ENCODE measurements around the gene SLC17A7.

SLC17A7 gene

GRCh38 chr19:49400029-49400428 is 41.3 kb downstream of the SLC17A7 start:
- Histone ChIP-seq H3K9ac (ENCODE audit: low read depth, low read length) (no peak overlapping the region), H3K27me3 (ENCODE audit: insufficient read depth, low read length) (no peaks in the 10 kb centered on the region), H3K27ac (ENCODE audit: low read depth, low read length) (no peak overlapping the region), H3K4me1 (ENCODE audit: insufficient read depth, low read length) (peaks cover 19% of the 10 kb centered on the region), H3K9me3 (ENCODE audit: insufficient read depth, low read depth, low read length) (no peaks in the 10 kb centered on the region), H3K36me3 (ENCODE audit: insufficient read depth, low read length) (no peaks in the 10 kb centered on the region), H3K4me3 (ENCODE audit: low read length) (no peak overlapping the region)
- WGBS, result 93% methylated on average over 5 of the region's 6 CpGs

- Histone ChIP-seq H3K9ac (ENCODE audit: low read depth, low read length) (no peak overlapping the region), H3K4me1 (ENCODE audit: insufficient read depth, low read length) (peaks cover 11% of the 10 kb centered on the region), H3K9me3 (ENCODE audit: insufficient read depth, low read depth, low read length) (no peaks in the 10 kb centered on the region), H3K27ac (ENCODE audit: low read depth, low read length) (no peak overlapping the region), H3K36me3 (ENCODE audit: insufficient read depth, low read length) (no peaks in the 10 kb centered on the region), H3K27me3 (ENCODE audit: insufficient read depth, low read length) (no peaks in the 10 kb centered on the region), H3K4me3 (ENCODE audit: low read length) (no peak overlapping the region)
- WGBS, result 98% methylated on average over 5 of the region's 6 CpGs
Observed at GRCh38 chr19:49398931-49399330, 42.4 kb downstream of the SLC17A7 start.

GRCh38 chr19:49398001-49398615 is 43.2 kb downstream of the SLC17A7 start:
- no peak overlapping the region for H3K9ac ChIP-seq (ENCODE audit: low read depth, low read length)
- 0 out of 2 replicates have a peak, but pooled peaks cover 4% of the 10 kb centered on the region for H3K4me1 ChIP-seq (ENCODE audit: insufficient read depth, low read length)
- H3K27me3 ChIP-seq (ENCODE audit: insufficient read depth, low read length), result no peaks in the 10 kb centered on the region

GRCh38 chr19:49396738-49397505 is 44.4 kb downstream of the SLC17A7 start:
- H3K9ac ChIP-seq (ENCODE audit: low read depth, low read length), result no peak overlapping the region
- 94% methylated on average over 8 of the region's 8 CpGs for WGBS
- no peak overlapping the region for H3K27ac ChIP-seq (ENCODE audit: low read depth, low read length)
- no peaks in the 10 kb centered on the region for H3K36me3 ChIP-seq (ENCODE audit: insufficient read depth, low read length)
- no peaks in the 10 kb centered on the region for H3K9me3 ChIP-seq (ENCODE audit: insufficient read depth, low read depth, low read length)
- no peaks in the 10 kb centered on the region for H3K27me3 ChIP-seq (ENCODE audit: insufficient read depth, low read length)
- H3K4me3 ChIP-seq (ENCODE audit: low read length), result no peak overlapping the region
- 0 out of 2 replicates have a peak, but pooled peaks cover 4% of the 10 kb centered on the region for H3K4me1 ChIP-seq (ENCODE audit: insufficient read depth, low read length)

More at GRCh38 chr19:49398001-49398615, 43.2 kb downstream of the SLC17A7 start:
- Histone ChIP-seq H3K4me3 (ENCODE audit: low read length) (no peak overlapping the region), H3K9me3 (ENCODE audit: insufficient read depth, low read depth, low read length) (no peaks in the 10 kb centered on the region), H3K36me3 (ENCODE audit: insufficient read depth, low read length) (no peaks in the 10 kb centered on the region), H3K27ac (ENCODE audit: low read depth, low read length) (no peak overlapping the region)
- 56% methylated on average over 11 of the region's 11 CpGs for WGBS

GRCh38 chr19:49395581-49396407 is 45.5 kb downstream of the SLC17A7 start:
- Histone ChIP-seq H3K27me3 (ENCODE audit: insufficient read depth, low read length) (no peaks in the 10 kb centered on the region), H3K4me3 (ENCODE audit: low read length) (no peak overlapping the region), H3K27ac (ENCODE audit: low read depth, low read length) (no peak overlapping the region), H3K9me3 (ENCODE audit: insufficient read depth, low read depth, low read length) (no peaks in the 10 kb centered on the region), H3K9ac (ENCODE audit: low read depth, low read length) (no peak overlapping the region), H3K36me3 (ENCODE audit: insufficient read depth, low read length) (no peaks in the 10 kb centered on the region), H3K4me1 (ENCODE audit: insufficient read depth, low read length) (0 out of 2 replicates have a peak, but pooled peaks cover 4% of the 10 kb centered on the region)
- WGBS, result 76% methylated on average over 15 of the region's 15 CpGs

GRCh38 chr19:49393881-49394280 is 47.4 kb downstream of the SLC17A7 start:
- Histone ChIP-seq H3K4me1 (ENCODE audit: insufficient read depth, low read length) (0 out of 2 replicates have a peak, but pooled peaks cover 4% of the 10 kb centered on the region), H3K36me3 (ENCODE audit: insufficient read depth, low read length) (no peaks in the 10 kb centered on the region), H3K27ac (ENCODE audit: low read depth, low read length) (no peak overlapping the region), H3K9me3 (ENCODE audit: insufficient read depth, low read depth, low read length) (no peaks in the 10 kb centered on the region), H3K4me3 (ENCODE audit: low read length) (no peak overlapping the region), H3K27me3 (ENCODE audit: insufficient read depth, low read length) (no peaks in the 10 kb centered on the region), H3K9ac (ENCODE audit: low read depth, low read length) (no peak overlapping the region)
- WGBS, result 90% methylated on average over 4 of the region's 5 CpGs

- 42% methylated on average over 14 of the region's 14 CpGs for WGBS
- Histone ChIP-seq H3K4me3 (ENCODE audit: low read length) (no peak overlapping the region), H3K4me1 (ENCODE audit: insufficient read depth, low read length) (no peaks in the 10 kb centered on the region), H3K9ac (ENCODE audit: low read depth, low read length) (no peak overlapping the region), H3K9me3 (ENCODE audit: insufficient read depth, low read depth, low read length) (no peaks in the 10 kb centered on the region), H3K36me3 (ENCODE audit: insufficient read depth, low read length) (no peaks in the 10 kb centered on the region), H3K27me3 (ENCODE audit: insufficient read depth, low read length) (no peaks in the 10 kb centered on the region), H3K27ac (ENCODE audit: low read depth, low read length) (no peak overlapping the region)
Observed at GRCh38 chr19:49391581-49392399, 49.5 kb downstream of the SLC17A7 start.

- Histone ChIP-seq H3K4me3 (ENCODE audit: low read length) (no peak overlapping the region), H3K4me1 (ENCODE audit: insufficient read depth, low read length) (no peaks in the 10 kb centered on the region), H3K9ac (ENCODE audit: low read depth, low read length) (no peak overlapping the region), H3K27ac (ENCODE audit: low read depth, low read length) (no peak overlapping the region), H3K36me3 (ENCODE audit: insufficient read depth, low read length) (no peaks in the 10 kb centered on the region), H3K9me3 (ENCODE audit: insufficient read depth, low read depth, low read length) (no peaks in the 10 kb centered on the region), H3K27me3 (ENCODE audit: insufficient read depth, low read length) (no peaks in the 10 kb centered on the region)
- WGBS, result 77% methylated on average over 9 of the region's 9 CpGs
Observed at GRCh38 chr19:49390929-49391359, 50.4 kb downstream of the SLC17A7 start.

- Histone ChIP-seq H3K27ac (ENCODE audit: low read depth, low read length) (no peak overlapping the region), H3K4me1 (ENCODE audit: insufficient read depth, low read length) (no peaks in the 10 kb centered on the region), H3K4me3 (ENCODE audit: low read length) (no peak overlapping the region), H3K36me3 (ENCODE audit: insufficient read depth, low read length) (no peaks in the 10 kb centered on the region), H3K27me3 (ENCODE audit: insufficient read depth, low read length) (no peaks in the 10 kb centered on the region), H3K9me3 (ENCODE audit: insufficient read depth, low read depth, low read length) (no peaks in the 10 kb centered on the region), H3K9ac (ENCODE audit: low read depth, low read length) (no peak overlapping the region)
- WGBS, result 80% methylated on average over 24 of the region's 26 CpGs
Observed at GRCh38 chr19:49390131-49390928, 51.0 kb downstream of the SLC17A7 start.

- 92% methylated on average over 20 of the region's 20 CpGs for WGBS
- Histone ChIP-seq H3K36me3 (ENCODE audit: insufficient read depth, low read length) (no peaks in the 10 kb centered on the region), H3K27me3 (ENCODE audit: insufficient read depth, low read length) (no peaks in the 10 kb centered on the region), H3K27ac (ENCODE audit: low read depth, low read length) (no peak overlapping the region), H3K9ac (ENCODE audit: low read depth, low read length) (no peak overlapping the region), H3K4me1 (ENCODE audit: insufficient read depth, low read length) (no peaks in the 10 kb centered on the region), H3K4me3 (ENCODE audit: low read length) (no peak overlapping the region), H3K9me3 (ENCODE audit: insufficient read depth, low read depth, low read length) (no peaks in the 10 kb centered on the region)
Observed at GRCh38 chr19:49389406-49389805, 51.9 kb downstream of the SLC17A7 start.
